Colon (tissue), 2 donors: ENCODE results near the gene PRKCA.
"Not testable (repeated sequence)": the region's sequence is repeated elsewhere in the genome, so short reads cannot be mapped to it uniquely, and the experiment has no call there.

Source experiments
- FAIRE-seq: peaks from 2 replicates; lab custom pipeline; 2012; peaks lifted over from hg19 to GRCh38; lab: Jason Lieb, UNC
- donor health status: control.
- donor health status: control.

PRKCA gene

DNA sequence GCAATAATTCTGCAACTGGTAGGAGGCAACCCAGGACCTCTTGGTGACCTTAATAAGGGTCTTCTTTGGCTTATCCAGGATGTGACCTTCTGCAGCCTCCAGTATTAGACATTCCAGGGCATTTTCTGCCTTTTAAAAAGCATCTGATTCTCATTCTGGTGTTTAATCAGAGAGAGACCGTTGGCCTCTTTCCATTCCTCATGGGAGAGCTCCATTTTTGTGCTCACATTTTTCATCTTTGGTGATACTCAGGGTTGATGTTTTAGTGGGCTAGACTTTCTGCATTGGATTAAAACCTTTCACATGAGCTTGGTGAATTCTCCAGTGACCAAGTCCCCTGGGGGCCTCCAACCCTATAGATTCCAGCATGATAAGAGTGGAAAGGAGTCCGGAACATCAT is 382.3 kb downstream of the PRKCA start:
- no peak for FAIRE-seq

DNA sequence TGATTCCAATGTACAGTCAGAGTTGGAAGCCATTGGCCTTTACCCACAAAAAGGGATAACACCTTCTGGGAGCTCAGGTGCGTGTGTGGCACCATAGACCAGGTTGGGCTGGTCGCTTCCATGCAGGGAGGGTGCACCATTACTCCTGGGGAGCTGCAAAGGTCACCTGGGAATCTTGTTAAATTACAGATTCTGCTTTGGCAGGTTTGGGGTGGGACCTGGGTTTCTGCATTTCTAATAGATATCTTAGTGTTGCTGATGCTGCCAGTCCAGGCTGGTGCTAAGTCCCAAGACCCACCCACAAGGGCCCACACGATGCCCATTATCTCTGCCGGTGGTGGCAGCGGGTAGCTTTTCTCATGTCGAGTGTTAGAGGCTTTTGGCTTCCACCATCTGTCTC is 384.2 kb downstream of the PRKCA start:
- FAIRE-seq, result no peak

DNA sequence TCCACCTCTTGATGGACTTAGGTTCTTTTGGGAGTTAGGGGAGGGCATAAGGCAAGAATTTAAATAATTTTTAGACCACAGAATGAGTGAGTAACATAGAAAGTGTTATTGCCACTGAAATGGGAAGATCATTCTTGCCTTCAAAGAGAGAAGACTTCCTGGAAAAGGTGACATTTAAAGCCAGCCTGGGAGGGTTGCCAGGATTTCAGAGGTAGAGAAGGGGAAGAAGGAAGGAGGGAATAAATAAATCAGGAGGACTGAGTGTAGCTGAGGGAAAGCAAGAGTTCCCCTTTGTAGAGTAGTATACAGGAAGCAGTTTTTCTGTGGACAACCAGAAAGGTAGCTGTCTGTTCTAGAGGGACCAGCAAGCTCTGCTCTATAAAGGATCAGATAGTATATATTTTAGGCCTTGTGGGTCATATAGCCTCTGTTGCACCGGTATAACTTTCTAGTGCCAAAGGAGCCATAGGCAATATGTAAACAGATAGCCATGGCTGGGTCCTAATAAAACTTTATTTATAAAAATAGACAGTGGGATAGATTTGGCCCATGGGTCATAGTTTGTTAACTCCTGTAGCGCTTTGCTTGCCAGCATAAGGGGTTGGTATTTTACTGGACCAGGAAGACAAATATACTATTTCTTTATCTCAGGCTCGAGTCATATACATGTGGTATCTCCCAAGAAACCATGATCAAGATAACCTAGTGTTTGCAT is 385.3 kb downstream of the PRKCA start:
- FAIRE-seq, result no peak

DNA sequence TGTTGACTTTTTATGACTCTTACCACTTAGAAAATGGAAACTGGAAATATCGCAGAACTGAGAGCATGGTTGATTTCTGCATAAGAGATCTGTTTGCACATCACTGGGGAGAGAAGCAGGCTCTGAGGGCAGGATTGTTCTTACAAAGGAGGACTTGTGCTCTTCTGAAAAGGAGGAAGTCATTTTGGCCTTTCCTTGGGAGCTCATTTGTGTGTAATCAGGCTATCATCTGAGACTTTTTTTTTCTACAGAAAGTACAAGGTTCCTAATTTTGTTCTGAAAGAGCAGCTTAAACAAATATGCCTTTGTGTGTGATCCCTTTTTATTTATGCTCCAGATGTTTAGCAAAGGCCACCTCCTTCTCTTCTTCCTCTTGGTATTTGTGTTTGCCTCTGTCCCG is 386.8 kb downstream of the PRKCA start:
- no peak for FAIRE-seq

DNA sequence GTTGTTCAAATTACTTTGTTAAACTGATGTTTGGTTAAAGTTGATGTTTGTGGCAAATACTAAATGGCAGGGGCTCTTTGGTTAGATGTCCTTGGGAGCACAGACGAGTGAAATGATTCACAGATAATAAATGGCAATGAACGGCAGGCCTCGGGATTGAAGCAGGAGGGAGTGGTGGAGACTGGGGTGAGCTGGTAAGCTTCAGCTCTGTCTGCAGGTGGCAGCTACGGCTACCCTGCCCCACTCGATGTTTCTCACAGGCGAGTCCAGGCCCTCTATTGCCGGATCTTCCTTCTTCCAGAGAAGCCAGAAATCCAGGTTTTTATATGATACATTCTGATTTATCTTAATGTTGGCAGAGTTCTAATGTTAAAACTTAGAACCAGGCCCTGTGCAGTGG is 387.8 kb downstream of the PRKCA start:
- FAIRE-seq, result no peak

DNA sequence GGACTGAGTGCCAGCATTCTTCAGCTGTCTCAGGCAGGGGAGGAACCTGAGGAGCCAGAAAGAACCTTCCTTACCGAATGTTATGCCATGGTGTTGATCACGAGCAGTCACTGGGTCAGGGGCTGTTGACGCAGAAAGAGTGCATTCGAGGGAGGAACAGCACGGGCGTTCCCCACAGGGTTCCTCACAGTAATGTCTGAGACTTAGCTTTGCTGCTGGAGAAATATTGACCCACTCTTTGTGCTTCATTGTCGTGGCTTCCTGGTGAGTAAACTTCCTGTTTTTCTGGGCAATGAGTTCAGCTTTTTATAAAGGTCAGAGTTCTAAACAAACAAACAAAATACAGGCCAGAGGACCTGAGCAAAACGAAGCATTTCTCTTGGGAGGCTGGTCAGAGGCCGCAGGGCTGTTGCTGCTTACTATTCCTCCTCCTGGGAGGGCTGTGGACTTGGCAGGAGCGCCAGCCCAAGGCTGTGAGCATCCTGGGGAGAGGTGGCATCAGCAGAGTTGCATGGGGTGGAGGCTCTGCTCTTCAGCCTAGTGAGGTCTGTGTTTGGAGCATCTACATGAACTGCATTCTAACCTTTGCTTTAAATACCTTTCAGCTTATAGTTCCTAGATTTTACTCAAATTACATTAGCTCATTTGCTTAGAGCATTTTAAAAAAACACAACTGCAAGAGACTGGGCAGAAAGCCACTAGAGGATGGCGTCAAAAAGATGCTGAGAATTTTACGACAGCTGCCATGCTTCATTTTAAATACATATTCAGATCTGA is 389.4 kb downstream of the PRKCA start:
- FAIRE-seq, result no peak

DNA sequence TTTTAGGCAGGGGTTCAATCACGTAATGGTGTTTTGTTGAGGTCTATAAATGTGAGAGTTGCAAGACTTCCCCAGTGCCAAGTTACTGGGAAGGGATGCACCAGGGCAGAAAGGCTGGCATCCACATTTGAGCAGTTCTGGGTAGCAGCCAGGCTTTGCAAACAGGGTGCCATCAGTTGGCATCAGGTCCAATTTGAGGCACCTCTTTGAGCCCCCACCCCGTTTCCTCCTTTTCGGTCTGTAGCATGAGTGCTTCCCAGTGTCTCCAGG is 389.9 kb downstream of the PRKCA start:
- FAIRE-seq, result no peak

DNA sequence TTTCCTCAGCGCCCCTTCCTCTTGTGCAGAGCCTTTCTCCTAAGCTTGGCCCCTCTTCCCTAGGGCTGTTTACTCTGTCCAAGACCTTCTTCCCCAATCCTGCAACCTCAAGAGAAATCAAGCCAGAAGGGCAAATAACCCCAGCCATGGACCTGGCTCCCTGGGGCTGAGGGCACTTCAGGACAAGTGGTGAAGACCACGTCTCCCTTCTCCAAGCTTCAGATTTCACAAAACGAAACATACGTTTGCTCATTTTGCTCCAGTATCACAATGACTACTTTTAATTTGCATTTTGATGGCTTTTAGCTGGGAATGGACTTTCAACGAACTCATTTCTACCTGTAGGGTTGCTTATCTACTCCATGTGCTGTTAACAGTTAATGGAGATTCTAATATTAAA is 392.7 kb downstream of the PRKCA start:
- no peak for FAIRE-seq

DNA sequence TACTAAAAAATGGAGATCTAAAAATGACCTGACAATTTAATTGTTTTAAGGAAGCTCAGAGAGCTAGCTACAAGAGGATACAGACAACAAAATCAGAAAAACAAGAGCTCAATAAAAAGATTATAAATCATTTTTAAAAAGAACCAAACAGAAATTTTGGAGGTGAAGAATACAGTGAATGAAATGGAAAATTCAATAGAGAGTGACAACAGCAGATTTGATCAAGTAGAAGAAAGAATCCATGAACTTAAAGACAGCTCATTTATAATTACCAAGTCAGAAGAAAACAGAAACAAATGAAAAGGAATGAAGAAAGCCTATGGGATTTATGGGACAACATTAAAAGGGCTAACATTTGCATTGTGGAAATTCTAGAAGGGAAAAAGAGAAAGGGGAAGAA is 395.9 kb downstream of the PRKCA start:
- no peak for FAIRE-seq

DNA sequence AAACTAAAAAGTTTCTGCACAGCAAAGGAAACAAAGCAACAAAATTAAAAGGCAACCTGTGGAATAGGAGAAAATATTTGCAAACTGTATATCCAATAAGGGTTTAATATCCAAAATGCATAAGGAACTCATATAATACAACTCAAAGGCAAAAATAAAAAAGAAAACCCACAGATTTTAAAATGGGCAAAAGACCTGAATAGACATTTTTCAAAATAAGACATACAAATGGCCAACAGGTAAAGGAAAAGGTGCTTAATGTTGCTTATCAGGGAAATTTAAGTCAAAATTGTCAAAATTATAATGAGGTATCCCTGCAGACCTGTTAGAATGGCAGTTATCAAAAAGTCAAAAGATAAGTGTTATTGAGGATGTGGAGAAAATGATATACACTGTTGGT is 399.0 kb downstream of the PRKCA start:
- FAIRE-seq, result no peak

DNA sequence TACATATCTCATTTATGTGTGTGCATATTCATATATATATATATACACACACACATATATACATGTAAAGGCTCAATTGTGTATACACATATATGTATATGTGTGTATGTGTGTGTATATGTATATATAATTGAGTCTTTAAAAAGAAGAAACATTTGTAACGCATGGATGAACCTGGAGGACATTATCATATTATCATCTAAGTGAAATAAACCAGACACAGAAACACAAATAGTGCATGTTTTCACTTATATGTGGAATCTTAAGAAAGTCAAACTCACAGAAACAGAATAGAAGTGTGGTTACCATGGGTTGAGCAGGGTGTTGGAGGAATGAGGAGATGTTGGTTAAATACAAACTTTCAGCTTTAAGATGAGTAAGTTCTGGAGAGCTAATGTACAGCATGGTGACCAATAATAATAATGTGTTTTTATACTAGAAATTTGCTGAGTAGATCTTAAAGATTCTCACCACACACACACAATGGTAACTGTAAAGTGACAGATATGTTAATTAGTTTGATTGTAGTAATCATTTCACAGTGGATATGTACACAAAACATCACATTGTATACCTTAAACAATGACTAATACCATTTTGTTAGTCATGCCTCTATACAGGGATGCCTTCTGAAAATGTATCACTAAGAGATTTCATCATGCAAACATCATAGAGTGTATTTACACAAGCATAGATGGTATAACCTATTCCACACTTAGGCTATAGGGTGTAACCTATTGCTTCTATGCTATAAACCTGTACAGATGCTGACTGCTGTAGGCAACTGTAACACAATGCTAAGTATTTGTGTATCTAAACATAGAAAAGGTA is 399.9 kb downstream of the PRKCA start:
- FAIRE-seq, result no peak

DNA sequence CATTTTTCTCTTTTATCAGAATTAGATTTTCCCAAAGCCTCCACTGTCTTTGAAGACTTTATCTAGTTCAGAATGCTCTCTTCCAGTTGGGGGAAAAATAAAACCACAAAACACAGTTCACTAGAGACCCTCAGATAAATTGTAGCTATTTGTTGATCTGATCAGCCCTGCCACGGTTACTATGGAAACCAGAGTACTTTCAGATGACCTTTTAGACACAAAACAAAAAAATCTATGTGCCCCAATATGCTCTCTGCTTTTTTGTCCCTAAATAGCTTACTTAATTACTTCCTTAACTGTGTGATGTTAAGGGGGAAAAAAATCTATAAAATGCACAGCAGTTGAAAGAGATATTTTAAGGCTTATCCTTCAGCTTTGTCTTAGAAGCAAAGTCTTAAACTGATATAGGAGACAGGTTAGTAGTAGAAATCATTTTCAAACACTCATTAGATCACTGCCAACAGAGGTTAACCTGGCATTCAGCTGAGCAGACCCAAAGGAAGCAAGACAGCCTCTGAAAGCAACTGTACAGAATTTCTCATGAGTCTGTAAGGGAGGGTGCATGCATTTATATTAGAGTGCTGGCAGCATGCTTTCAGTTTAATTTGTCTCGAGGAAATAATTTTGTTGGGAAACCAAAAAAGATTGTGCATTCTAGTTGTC is 402.6 kb downstream of the PRKCA start:
- no peak for FAIRE-seq

DNA sequence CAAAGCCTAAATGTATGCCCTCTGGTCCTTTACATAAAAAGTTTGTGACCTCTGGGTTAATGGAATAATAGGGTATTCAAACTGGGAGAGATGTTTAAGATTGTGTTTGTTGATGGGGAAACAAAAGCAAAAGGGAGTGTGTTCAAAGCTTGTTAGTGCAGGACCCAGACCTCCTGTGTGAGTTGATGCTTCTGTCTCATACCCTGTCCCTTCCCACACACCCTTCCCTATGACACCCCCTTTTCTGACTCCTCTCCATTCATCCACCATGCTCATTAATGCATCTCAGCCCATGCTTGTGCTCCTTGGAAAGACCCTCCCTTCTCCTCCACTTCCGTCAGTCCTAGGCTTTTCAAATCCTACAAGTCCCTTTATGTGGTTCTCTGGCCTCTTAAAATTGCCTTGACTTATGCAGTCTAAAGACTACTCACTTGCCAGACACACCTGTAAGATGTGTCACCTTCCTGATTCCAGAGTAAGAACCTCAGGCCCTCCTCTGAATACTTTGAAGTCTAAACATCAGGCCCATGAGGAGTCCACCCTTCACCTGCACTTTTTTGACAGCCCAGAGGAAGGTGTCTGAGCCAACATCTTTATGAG is 404.5 kb downstream of the PRKCA start:
- no peak for FAIRE-seq

DNA sequence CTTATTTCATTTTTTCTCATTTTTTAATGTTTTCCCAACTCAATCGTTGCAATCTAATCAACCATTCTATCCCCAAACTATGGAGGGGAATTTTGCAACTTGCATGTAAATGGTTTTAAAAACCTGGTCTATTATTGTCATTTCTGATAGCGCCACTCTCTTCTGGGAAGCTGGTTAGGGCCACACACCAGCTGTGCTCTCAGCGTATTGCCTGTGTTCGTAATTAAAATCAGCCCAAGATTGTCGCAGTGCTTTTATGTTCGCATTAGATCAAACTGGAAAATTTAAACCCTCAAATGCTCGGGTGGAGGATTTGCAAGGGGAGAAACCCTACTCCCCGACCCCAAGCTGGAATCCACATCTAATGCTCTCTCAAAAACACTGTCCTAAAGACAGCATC is 409.0 kb downstream of the PRKCA start:
- no peak for FAIRE-seq

DNA sequence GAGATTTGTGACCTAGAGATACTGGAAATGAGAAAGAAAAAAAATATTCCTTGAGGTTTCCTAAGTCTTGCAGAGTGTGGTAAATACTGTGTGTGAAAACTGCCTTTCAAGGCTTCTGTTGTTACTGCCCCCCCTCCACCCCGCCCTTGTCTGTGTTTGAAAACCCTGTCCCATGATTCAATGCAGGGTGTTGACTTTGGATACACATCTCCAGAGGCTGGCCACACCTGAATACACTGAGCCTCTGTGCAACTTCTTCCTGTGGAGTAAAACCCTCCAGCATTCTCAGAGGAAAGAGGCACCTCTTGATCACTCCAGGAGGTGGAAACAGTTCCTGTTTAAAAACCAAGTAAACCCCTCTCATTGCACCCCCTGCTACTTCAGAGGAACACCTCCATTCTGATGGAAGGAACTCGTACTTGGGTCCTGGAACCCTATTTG is 409.5 kb downstream of the PRKCA start:
- FAIRE-seq, result no peak

DNA sequence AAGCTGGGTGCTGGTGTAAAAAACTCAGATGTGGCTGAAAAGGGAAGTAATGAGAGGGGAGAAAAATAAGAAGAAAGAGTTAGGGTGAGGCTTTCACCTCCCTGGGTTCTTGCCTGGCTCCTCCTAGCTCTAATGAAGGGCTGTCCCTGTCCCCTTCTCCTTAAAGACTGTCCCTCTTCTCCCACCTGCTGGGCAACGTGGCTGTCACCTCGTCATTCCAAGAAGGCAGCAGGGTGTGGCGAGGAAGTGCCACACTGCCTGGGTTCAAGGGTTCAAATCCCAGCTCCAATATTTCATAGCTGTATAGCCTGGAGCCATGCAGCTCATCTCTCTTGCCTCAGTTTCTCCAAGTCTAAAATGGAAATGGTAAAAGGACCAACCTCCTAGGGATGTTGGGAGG is 410.0 kb downstream of the PRKCA start:
- no peak for FAIRE-seq

DNA sequence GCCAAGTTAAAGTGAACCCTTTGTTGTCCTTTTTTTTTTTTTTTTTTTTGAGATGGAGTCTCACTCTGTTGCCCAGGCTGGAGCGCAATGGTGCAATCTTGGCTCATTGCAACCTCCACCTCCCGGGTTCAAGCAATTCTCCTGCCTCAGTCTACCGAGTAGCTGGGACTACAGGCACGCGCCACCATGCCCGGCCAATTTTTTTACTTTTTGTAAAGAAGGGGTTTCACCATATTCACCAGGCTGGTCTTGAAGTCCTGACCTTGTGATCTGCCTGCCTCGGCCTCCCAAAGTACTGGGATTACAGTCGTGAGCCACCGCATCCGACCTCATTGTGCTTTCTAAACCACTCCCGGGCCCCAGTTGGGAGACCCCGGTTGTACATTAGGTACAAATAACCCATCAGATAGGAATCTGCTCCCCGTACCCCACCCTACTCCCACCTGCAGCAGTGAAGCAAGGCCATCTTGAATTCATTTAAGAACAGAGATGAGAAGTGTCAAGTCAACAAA is 410.7 kb downstream of the PRKCA start:
- not testable (repeated sequence) for FAIRE-seq

DNA sequence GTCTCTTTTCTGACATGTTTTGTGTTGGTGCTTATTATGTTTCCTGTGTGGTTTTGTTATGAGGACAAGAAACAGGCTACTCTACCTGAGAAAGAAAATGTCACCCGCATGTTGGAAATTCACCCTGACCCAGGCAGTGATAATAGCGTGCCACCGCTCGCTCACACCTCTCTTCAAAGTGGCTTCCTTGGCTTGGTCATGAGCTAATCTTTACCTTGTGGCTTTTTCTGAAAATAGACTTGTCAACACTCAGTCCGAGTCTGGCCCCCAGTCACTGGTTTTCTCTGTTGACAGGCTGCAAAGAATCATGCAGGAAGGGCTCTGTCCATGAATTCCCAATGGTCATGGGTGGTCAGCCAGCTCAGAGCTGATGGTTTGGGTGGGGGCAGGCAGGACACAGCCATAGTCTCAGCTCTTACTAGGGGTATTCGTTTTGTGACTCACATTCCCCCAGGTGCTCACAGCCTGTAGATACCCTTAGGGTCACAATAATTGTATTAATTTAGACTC is 411.2 kb downstream of the PRKCA start:
- no peak for FAIRE-seq

DNA sequence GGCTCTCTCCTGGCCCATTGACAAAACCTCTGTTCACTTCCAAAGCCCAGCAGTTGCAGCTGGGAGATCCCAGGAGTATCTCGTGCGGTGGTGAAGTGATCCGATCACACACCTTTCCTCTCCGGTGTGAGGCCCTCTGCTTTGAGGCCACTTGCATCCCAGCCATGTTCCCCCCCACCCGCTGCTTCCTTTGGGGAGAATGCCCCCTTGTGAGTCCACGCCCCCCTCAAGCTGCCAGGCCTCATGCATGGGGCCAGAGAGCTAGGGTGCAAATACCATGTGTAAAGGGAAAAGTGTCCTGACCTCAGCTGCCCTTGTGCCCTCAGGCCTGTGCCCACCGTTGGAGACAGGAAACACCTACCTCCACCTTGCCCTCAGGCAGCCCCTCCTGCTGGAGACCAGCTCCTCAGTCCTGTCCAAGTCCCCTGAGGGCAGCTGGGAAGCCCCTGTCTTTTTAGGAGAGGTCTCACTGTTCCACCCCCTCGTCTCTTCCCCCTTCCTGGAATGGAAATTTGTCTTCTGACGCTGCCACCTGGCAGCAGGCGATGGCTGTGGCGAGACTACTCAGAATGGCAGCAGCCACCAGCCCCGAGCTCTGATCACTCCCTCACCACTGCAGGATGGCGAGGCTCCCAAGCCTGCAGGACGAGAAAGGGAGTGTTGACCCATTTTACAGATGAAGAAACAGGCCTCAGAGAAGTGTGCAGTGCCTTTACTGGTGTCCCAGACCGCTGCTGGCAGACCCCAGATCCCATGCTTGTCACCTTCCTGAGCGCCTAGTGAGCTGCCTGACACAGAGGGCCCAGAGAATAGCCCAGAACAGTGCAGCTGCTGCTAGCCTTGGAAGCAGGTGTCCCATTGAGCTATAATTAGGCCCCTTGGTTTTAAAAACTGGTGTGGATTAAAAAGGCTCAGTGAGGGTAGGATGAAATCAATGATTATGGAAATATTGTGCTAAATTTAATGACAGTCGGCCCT is 411.9 kb downstream of the PRKCA start:
- no peak for FAIRE-seq

DNA sequence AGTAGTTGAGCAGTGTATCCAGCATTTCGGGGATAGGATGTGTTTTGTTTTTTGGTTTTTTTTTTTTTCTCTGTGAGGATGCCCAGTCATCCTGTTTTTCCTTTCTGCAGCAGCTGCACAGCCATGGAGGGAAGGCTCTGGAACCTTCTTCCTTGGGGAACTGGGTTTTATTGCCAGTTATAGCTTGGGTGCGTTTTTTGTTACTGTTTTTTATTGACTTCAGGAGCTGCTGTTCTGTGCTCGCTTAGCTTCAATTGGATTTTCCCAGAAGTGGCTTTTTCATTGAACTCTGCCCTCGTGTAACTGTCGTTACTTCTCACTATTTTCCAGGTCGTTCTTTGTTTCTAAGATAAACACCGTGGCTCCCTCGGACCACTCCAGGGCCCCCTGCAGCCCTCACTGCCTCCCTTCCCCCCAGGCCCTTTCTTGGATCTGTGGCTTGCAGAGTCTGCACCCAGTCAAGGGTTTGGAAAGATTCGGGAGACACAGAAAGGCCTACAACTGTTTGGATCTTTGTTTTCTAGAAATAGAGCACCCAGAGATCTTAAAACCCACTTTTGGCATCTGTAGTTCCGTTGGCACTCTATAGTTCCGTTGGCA is 412.8 kb downstream of the PRKCA start:
- no peak for FAIRE-seq
